ENCODE data around the gene TTC13.
A peak's percentile ranks its signal among the peaks of the same experiment; 100 is the strongest.

The TTC13 gene

DNA sequence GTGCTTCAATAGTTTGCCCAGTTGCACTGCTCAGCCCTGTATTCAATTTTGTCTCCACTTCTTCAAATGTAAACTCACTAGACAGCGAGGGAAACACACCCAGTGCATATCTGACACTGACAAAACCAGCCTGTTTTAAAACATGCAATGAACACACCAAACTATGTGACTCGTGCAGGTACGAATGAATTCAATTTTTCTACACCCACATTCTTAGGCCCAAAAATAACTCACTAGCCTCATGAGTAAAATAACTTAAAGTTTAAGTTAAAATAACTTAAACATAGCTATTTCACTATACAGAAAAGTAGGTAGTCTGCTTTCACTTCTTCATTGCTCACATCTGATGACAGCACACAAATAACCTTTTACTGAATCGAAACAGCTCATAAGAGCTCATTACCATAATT, 21.1 kb downstream of the TTC13 start:
- DNase-seq (ENCODE audit: insufficient read length, low spot score) = no peak
- FAIRE-seq = no peak

DNA sequence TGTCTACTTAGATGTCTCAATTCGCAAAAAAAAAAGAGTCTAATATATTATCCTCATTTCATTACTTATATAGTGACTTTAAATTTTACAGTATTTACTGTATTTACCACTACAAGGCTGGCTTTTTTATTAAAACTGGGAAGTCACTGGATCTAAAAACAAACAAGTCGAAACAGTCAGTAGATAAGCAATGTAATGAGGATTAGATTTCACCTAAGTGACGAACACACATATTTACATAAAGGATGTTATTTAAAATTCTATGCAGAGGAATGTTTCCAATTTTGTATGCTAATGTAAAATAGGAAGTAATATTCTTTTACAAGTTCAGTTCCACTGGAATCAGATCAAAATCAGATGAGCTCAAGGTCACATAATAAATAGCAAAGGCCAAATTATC, 28.3 kb downstream of the TTC13 start:
- FAIRE-seq = no peak
- DNase-seq (ENCODE audit: insufficient read length, low spot score) = no peak

DNA sequence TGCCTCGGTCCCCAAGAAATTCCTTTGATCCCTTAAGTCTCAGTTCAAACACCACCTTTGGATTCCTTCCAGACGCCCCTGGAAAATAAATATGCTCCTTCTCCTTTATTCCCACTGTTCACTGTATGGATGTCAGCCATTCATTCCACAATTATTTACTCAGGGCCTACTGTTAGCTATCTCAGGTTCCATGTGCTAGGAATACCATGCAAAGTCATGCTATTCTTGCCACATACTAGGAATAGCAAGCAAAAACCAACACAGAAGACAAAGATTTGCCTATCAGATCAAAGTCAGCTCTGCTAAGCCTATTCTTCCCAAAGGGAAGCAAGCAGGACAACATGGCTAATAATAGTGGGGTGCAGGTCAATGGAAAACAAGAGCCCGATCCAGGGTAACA, 29.8 kb downstream of the TTC13 start:
- DNase-seq (ENCODE audit: insufficient read length, low spot score) (no peak), FAIRE-seq (no peak)

DNA sequence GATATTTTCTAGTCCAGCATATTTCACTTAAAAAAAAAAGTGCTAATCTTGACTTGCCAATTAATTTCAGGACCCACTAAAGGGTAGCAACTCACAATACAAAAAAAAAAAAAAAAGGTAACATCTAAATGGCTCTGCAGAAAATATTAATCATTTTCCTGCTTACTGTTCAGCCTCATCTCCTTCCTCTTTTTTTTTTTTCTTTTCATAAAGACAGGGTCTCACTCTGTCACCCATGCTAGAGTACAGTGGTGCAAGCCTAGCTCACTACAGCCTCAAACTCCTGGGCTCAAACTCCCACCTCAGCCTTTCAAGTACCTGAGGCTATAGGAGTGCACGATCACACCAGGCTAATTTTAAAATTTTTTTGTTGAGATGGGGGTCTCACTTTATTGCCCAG, 30.4 kb downstream of the TTC13 start:
- FAIRE-seq = no peak
- DNase-seq (ENCODE audit: insufficient read length, low spot score) = no peak

DNA sequence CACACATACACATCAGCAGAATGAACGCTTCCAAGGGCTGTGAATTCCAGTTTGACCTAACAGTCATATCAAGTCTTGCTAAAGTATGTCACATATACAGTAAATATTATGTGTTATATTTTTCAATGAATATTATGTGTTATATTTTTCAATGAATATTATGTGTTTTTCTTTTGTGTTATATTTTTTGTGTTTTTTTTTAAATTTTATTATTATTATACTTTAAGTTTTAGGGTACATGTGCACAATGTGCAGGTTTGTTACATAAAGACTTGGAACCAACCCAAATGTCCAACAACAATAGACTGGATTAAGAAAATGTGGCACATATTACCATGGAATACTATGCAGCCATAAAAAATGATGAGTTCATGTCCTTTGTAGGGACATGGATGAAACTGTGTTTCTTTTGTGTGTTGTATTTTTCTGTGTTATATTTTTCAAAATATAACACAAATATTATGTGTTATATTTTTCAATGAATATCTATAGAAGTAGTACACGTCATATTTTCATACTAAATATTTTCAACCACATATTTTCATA, 35.5 kb downstream of the TTC13 start:
- DNase-seq (ENCODE audit: insufficient read length, low spot score) (no peak), FAIRE-seq (no peak)

GRCh38 chr1:230940848-230941247, 37.8 kb downstream of the TTC13 start:
- FAIRE-seq = no peak
- no peak for DNase-seq (ENCODE audit: insufficient read length, low spot score)

DNA sequence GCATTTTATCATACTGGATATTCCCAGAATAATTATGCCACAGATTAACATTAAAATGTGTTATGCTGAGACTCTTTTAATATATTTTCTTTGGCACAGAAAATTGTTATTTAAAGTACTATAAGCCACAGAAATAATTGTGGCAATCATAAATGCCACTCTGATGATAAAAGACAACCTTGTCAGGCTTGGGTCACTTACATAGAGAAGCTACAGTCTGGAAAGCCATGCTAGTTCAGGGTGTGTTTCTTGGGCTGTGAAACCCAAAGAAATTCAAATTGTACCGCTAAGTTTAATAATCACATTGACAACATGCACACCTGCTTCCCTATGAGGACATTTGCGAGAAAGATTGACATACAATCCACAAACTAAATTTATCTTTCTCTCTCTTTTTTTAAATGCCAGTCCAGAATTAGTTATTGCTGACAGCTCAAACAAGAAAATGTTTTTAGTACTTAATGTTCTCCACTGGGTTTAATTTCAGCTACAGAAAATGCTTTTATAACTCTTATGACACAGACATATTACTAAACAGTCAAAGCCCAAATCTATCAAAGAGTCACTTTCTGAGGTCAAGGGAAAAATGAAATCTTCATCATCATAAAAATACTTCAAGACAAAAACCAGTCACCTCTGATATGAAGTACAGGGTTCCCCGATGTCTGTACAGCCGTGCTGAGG, 38.7 kb downstream of the TTC13 start:
- FAIRE-seq (no peak), DNase-seq (ENCODE audit: insufficient read length, low spot score) (no peak)

GRCh38 chr1:230938924-230939368, 39.7 kb downstream of the TTC13 start:
- FAIRE-seq = no peak

GRCh38 chr1:230937371-230937770, 41.3 kb downstream of the TTC13 start:
- no peak for FAIRE-seq
- no peak for DNase-seq (ENCODE audit: insufficient read length, low spot score)

More at GRCh38 chr1:230938924-230939368, 39.7 kb downstream of the TTC13 start:
- no peak for DNase-seq (ENCODE audit: insufficient read length, low spot score)

GRCh38 chr1:230936475-230936874, 42.2 kb downstream of the TTC13 start:
- DNase-seq (ENCODE audit: insufficient read length, low spot score) = no peak
- FAIRE-seq = no peak

GRCh38 chr1:230935852-230936251, 42.8 kb downstream of the TTC13 start:
- no peak for DNase-seq (ENCODE audit: insufficient read length, low spot score)
- FAIRE-seq = no peak

DNA sequence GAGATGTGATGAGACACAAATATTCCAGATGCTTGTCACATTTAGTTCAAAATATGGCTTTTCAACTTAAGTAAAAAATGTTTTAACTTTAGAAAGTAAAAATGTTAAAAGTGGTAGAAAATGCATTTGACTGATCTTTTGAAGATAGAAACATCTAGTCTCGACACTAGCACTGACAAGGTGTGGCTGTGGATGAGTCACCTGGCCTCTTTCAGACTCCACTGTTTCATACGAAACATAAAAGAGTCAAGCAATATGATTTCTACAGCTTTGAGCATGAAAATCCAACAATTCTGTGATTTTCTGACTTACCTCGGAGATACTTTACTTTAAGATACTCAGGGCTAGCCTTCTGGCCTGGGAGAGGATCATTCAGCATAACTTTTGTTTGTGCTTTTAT, 47.7 kb downstream of the TTC13 start:
- no peak for FAIRE-seq
- no peak for DNase-seq (ENCODE audit: insufficient read length, low spot score)

GRCh38 chr1:230926182-230926581, 52.5 kb downstream of the TTC13 start:
- no peak for DNase-seq (ENCODE audit: insufficient read length, low spot score)
- no peak for FAIRE-seq

DNA sequence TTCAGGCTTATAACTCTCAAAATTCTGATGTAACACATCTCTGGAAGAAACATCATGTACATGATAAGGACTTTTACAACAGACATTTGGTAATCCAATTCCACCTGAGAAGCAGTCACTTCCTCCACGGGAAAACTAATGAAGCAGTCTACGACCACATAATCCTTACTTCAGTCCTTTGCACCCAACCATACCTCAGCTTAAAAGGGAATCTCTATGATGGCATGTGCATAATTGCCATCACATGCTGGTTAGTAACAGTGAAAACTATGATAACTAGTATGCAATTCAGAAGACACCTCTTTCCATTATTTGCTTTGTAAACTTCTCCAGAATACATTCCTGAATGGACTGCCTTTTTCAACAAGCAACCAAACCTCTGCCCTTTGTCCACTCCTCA, 53.1 kb downstream of the TTC13 start:
- no peak for DNase-seq (ENCODE audit: insufficient read length, low spot score)
- FAIRE-seq = no peak

DNA sequence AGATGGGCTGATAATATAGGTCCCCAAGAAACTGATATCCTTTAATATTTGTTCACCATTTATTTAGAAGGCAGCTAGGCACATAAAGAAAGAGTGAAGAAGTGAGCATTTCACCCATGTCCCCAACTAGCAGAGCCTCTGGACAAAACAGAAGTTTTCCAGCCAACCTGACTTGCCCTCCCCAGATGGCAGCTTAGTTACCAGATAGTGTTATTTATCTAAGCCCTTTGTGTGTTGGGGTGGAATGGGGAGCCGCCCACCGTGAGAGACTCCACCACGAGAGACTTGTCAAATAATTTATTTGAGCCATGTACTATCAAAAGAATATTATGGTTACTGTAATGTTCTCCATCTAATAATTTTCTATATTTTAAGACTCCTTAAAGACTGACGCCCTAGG, 55.5 kb downstream of the TTC13 start:
- FAIRE-seq (no peak), DNase-seq (ENCODE audit: insufficient read length, low spot score) (no peak)

DNA sequence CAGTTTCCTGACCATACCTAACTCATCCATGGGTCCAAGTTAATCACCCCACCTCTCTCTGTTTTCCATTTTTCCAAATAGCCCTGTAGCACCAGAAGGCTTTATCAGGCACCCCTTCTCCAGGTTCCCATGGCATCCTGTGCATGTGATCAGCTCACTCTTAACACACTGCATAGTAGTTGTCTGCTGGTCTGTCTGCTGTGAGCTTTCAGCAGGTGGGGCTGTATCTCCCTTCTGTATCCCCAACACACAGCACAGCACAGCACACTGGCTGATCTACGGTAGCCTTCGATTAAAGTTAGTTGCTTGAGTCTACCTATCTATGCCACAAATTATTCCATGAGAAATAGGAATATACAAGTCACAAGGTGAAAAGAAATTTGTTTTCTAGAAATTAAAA, 56.0 kb downstream of the TTC13 start:
- no peak for FAIRE-seq
- no peak for DNase-seq (ENCODE audit: insufficient read length, low spot score)

DNA sequence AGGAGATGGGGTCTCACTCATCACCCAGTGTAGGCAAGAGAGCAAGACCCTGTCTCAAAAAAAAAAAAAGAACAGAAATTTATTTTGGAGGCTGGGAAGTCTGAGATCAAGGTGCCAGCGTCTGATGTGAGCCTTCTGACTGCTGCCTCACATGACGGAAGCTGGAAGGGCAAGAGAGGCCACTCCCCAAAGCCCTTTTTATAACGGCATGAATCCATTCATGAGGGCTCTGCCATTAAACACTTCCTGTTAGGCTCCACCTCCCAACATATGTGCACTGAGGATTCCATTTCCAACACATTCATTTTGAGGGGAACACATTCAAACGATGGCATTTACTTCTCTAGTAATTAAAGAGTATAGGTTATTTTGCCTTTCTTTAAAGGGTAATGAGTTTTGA, 59.5 kb downstream of the TTC13 start:
- no peak for FAIRE-seq
- no peak for DNase-seq (ENCODE audit: insufficient read length, low spot score)

GRCh38 chr1:230917284-230918135, 61.2 kb downstream of the TTC13 start:
- DNase-seq (ENCODE audit: insufficient read length, low spot score) (peak; percentile 37), FAIRE-seq (peak; percentile 86)

- no peak for FAIRE-seq
These were observed 61.9 kb downstream of the TTC13 start for GRCh38 chr1:230916587-230917283.

GRCh38 chr1:230915078-230915477, 63.6 kb downstream of the TTC13 start:
- DNase-seq (ENCODE audit: insufficient read length, low spot score) (no peak), FAIRE-seq (no peak)

More at GRCh38 chr1:230916587-230917283, 61.9 kb downstream of the TTC13 start:
- DNase-seq (ENCODE audit: insufficient read length, low spot score) = no peak

DNA sequence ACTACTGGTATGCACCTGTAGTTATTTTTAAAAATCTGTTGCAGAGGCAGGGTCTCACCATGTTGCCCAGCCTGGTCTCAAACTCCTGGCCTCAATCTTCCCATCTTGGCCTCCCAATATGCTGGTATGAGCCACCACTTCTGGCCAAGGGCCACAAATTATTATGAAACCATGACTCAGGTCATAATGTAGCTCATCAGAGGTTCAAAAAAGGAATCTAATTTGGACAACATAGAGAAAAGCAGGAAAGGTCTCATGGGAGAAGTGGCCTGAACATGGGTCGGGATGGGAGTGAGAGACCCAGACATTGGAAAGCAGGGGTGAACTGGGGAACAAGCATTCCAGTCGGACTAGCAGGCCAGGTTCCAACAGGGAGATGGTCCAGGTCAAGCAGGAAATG, 65.2 kb downstream of the TTC13 start:
- DNase-seq (ENCODE audit: insufficient read length, low spot score) (no peak), FAIRE-seq (no peak)

Measured in GM19239 (cell line).